GM21447 (cell line): ENCODE data around the gene POLG2.
"Not testable (repeated sequence)": the region's sequence is repeated elsewhere in the genome, so short reads cannot be mapped to it uniquely, and the experiment has no call there.

Source experiments
- ATAC-seq: cut with Tn5 transposase; IDR thresholded peaks from one replicate; pipeline ENCODE4 v1.9.1; 2021; ENCODE audit not compliant: unreplicated experiment

POLG2 gene

GRCh38 chr17:64506201-64506575, 9.3 kb upstream of the POLG2 start, which contains the start of gene DDX5:
Gene DDX5, minus strand, starts transcription at chr17:64506289. Its CDS starts 170 bp downstream, at chr17:64506119.
- peak; percentile 56 for ATAC-seq

DNA sequence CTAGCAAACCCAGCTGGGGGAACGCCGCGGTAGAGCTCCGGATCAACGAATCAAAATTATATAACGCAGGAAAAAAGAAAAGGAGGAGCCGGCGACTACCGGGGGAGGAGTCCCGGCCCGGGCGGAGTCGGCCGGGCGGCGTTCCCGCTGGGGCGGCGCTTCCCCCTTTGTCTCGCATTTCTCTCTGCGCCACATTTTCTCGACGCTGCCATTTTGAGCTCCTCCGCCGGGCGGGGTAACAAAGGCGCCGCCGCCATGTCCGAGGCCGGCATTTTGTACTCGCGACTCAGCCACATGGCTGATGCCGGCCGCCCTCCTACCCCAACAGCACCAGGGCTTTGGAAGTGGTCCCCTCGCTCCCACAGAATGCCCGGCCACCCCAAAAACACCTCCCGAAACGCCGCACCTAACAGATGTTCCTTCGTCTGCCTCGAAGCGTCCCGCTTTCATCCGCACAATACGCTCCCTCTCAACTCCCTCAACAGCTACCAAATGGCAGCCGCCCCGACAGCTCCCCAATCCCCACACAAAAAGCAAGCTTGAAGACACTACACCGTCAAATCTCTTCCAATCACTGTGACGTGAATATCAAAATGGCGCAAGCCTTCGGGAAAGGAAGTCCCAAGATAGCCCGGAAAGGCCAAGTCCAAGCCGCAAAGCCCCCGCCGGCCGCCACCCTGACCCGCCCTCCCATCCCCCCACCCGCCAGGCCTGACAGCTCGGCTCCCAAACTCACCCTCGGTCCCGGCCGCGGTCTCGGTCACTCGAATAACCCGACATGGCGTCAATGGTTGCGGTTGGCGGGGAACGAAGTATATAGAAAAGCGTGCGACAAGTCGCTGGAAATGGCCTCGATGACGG, 8.7 kb upstream of the POLG2 start:
- ATAC-seq = peak; percentile 33

DNA sequence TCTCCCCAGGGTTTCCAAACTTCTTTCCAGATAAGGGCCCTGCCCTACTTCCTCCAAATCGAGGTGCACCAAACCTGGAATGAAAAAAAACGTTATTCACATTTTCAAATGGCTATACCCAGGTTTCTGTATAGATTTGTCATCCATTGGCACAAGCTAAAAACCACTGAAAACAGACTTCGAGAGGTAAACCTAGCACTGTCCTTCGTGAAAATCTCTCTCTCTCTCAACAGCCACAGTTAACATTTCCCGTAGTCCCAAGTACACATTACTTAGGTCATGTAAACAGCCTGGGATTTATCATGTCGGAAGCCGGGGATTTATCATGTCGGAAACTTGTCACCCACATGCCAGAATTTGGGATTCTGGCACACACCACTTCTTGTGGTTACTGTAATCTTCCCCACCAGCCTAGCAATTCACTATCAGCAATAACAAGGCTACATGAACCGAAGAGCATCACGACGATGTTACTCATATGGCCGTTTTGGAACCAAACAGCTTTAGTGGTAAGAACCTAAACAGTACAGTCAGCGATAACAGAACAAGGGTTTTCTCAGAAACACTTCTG, 8.0 kb upstream of the POLG2 start:
- no peak for ATAC-seq

DNA sequence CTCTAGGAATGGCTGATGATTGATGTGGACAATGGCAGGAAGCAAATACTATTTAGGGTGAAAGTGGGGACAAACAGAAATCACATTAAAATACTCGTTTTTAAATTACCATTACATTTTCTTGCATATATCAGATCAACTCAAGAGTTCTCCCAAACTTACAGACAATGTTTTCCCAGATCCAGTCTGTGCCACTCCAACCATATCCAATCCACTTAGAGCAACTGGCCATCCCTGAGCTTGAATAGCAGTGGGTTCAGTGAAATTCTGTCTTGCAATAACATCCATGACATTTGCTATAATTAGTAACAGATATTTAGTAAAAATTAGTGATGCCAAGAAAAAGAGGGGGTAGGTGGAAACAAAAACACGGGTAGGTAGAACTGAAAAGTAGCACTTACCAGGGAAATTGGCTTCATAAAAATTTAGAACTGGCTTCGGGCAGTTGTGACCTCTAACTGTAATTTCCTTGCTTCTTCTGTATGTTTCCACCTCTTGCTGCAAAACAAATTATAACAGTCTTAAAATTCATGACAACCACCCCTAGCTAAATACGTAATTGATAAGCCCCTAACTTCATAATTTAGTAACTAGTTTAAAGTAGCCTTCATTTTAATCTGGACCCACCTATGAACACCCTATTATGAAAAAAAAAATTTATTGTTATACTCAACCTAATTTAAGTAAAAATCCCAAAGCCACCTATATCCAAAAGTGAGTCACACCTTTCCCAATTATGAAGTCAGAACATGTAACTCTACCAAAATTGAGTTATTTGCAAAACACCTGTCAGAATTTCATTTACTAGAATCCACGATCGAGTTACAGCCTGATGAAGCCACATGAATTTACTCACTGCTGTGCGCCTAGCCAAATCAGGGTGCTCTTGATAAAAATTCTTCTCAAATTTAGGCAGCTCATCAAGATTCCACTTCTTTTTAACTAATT, 7.2 kb upstream of the POLG2 start:
- ATAC-seq = no peak

GRCh38 chr17:64503341-64503740, 6.5 kb upstream of the POLG2 start:
- ATAC-seq = no peak

DNA sequence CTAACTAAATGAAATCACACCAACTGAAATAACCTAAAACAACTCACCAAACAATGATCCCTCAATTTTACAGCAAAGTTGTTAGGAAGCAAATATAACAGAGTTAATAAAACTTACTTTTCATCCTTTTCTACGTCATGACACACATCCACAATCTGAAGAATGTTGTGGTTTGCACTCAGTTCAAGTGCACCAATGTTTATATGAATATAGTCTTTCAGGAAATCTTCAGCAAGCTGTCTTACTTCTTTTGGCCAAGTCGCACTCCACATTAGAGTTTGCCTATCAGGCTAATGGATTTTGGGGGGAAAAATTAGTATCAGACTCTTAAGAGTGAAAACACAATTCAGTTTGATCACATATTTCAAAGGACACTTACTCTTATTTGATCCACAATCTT, 6.0 kb upstream of the POLG2 start:
- ATAC-seq = no peak

- ATAC-seq = no peak
Observed at GRCh38 chr17:64502021-64502420, 5.2 kb upstream of the POLG2 start.

DNA sequence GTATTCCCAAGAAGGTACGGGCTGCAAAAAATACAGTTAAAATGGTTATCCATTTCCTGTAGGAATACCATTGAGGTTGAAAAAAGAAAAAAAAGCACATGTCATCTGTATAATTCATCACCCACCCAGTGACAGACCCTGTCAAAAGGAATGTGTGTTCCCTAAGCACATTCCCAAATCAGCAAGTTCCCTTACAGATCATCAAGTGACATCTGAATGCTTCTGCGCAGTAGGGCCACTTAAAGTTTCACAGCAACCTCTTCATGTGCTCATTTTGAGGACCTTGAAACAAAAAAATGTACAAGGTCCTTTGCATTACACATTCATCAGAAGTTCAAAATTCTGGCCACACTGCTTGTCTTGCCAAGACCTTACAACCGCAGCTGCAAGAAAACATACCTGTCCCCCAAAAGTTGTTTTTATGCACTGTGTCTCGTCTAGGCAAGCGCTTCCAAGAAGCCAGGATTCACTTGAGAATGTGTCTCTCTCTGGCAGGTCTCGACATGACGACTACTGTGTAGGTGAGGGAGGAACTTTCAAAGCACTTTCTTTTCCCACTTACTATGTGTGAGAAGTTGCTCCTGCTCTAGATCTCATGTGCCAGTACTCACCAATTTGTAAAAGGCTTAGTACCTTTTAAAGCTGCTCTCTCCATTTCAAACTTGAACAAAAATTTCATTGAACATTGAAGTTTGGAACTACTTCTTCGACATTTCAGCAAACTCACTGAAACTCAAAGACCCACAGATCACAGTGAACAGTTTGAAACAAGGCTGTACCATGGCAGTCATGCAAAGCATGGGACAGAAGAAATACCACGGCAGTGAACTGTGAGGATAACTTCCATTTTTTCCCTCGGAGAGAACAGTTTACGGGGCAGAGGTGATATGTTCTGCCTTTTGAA, 4.3 kb upstream of the POLG2 start:
- ATAC-seq = no peak

- ATAC-seq = no peak
Observed at GRCh38 chr17:64500487-64500859, 3.6 kb upstream of the POLG2 start.

DNA sequence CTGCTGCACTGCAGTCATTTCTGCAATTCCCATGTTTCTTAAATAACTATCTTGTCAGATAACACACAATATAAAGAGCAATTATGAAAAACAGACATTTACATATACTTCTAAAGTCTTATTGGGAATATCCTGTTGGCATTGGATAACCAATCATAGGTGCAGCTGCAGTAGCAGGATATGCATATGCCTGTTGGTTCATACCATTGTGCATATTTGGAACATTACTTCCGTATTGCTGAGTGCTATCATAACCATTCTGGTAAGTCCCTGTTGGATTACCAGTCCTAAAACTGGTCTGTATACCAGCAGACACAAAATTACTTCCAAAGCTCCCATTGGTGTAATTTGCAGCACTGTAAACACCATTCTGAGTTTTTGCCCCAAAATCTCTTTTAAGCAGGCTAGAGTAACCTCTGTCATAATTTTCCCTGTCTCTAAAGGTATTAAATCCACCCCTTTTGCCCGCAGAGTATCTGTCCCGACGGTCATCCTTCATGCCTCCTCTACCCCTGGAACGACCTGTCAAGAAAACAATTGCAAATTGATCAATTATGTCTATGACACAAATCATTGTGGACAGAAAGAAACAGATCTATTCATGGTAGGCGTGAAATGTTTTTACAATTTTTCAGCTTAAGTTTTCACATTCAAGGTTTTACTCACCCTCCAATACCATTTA, 3.1 kb upstream of the POLG2 start:
- ATAC-seq = no peak

GRCh38 chr17:64498308-64499203, 1.7 kb upstream of the POLG2 start:
- no peak for ATAC-seq

- no peak for ATAC-seq
Observed at GRCh38 chr17:64497565-64498035, 746 bp upstream of the POLG2 start.

DNA sequence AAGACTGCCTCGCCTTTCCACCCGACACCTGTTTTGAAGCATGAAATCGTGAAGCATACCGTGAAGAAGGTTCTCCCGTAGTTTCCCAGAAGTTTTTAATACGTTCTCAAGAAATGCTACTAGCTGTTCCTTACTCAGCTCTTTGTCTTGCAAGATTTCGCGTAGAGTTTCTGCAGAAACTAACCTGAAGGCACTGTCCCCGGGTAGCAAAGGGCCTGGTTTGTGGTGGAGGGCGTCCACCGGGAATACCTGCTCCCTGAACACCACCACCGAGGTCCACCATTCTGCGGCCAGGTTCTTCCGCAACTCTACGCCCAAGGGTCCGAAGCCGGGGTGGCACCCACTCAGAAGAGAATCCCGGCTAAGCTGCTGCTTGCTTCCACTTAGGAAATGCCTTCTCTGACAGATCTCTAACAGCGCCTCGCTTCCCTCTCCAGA, 487 bp downstream of the POLG2 start:
- no peak for ATAC-seq

DNA sequence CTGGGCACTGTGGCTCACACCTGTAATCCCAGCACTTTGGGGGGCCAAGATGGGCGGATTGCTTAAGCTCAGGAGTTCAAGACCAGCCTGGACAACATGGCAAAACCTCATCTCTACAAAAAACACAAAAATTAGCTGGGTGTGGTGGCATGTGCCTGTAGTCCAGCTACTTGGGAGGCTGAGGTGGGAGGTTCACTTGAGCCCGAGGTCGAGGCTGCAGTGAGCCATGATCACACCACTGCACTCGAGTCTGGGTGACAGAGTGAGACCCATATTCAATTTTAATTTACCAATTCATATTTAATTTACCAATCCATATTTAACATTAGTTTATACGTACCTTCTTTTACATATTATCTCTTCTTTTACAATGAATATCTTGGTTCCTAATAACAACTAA, 1.6 kb downstream of the POLG2 start:
- ATAC-seq = not testable (repeated sequence)

- no peak for ATAC-seq
Observed at GRCh38 chr17:64494121-64494520, 2.7 kb downstream of the POLG2 start.

DNA sequence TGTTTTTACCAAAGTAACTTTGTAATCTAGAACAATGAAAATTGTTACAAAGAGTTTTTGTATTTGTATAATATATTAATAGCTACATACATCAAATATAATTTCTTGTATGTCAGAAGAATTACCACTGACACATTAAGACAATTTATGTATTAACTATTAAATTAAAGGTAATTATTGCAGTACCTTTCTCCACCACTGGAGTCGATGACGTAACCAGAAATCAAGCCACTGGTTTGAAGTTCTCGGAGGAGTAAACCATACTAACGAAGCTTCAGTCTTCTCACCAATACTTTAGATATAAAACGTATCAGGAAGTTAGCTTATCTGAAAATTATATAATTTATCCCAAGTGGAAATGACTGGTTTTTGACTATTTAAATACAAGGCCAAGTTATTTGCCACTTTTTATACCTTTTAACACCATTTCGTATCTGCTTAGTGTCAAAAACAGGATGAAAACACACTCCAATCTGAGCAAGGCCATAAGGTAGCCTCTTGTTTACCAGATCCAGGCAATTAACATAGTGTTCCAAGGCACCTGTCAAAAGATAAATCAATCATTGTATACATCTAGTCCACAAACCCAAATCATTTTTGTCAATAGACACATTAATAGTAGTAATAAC, 4.3 kb downstream of the POLG2 start:
- ATAC-seq = no peak

GRCh38 chr17:64491994-64492393, 4.9 kb downstream of the POLG2 start:
- ATAC-seq = no peak
